GM21526 (cell line): ENCODE data around the gene FAM124B.

Source experiments
- ATAC-seq: cut with Tn5 transposase; IDR thresholded peaks from one replicate; pipeline ENCODE4 v1.9.1; 2021; ENCODE audit warnings: moderate library complexity; ENCODE audit not compliant: unreplicated experiment, low FRiP score

The FAM124B gene

DNA sequence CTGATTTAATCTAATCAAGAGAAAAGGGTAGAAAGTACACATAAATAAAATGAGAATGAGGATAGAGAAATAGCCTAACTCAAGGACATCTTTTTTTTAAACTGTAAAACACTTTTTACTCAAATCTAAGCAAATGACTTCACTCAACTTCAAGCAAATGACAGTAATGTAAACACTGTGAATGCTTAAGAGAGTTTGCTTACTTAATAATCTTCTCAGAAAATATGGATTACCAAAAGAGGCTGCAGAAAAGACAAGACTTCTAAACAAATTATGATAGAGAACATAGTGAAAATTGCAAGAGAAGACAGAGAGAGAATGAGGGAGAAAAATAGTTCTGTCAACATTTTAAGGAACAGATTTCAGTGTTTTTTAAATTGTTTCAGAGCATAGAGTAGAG lies 52.5 kb downstream of the FAM124B start:
- ATAC-seq = no peak

DNA sequence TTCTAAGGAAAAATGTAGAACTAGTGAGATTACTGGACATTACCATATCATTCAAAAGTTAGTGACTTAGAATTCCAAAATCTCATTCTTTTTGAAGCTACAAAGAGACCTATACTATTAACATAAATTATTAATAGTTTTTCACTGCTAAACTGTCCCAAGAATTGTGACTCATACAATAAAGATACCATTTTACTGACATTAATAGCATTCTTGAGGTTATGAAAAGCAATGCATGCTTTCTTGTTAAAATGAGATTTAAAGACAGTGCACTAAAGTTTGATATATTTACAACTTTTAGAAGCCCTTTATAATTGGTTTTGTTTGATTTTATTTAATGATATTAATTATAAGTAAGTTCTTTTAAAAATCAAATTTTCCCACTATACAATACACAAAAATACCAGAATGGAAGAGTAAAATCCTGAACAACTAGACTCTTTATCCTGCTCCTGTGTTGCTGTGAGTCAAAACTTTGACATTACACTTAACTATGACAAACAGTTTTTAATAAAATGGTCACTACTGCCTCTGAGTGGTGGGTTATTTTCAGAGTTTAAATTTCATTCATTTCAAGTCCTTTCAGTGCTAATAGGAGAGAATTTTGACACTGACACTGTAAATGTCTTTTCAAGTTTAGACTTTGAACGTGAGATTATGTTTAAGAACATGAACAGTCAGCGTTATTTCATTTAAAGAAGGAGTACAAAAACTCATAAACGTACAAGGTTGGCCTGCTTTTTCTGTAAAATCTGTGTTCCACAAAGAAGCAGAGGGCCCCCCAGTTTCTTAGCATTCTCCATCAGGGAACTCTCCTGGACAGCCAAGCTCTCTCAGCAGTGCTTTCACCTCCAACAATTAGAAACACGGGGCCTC lies 54.5 kb downstream of the FAM124B start:
- no peak for ATAC-seq

DNA sequence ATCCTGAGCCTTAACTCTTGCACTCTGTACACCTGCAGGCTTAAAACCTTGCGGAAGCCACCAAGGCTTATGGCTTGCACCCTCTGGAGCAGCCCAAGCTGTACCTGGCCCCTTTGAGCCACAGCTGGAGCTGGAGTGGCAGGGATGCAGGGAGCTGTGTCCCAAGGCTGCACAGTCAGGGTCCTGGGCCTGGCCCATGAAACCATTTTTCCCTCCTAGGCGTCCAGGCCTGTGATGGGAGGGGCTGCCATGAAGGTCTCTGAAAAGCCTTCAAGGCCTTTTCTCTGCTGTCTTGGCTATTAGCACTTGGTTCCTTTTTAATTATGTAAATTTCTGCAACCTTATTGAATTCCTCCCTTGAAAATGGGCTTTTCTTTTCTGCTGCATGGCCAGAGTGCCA lies 56.4 kb downstream of the FAM124B start:
- ATAC-seq = no peak

DNA sequence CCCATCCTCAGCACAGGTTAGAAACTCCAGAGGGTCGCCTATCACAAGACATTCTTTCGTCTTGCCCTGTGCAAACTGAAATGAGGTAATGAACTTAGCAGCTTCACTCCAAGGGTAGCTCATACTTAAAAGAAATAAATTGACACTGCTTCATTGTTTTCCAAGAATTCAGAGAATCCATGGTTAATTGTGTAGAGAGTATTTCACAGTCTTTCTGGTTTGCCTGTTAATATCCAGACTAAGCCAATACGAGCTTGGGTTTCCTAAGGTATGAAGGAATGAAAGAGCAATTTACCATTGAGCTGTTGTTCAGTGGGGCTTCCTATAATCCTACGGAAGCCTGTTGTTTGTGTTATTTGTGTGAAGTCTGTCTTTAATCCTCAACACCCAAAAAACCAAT lies 58.7 kb downstream of the FAM124B start:
- no peak for ATAC-seq

DNA sequence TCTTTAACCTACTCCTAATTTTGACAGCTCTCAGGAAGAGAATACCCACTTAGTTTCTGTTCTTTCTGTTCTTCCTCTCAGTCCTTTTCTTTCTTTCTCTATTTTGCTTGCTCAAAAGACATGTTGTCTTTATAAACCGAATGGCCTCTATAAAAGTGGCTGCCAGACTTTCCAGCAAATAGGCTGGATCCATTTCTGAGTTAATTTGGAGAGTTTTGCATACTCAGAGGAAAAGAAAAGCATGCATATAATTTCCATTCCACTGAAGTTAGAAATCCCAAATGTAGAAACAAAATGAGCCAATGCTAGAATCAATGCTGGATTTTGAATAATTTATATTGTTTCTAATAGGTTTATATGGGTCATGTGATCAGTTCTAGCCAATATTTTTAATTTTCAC lies 65.9 kb downstream of the FAM124B start:
- no peak for ATAC-seq

DNA sequence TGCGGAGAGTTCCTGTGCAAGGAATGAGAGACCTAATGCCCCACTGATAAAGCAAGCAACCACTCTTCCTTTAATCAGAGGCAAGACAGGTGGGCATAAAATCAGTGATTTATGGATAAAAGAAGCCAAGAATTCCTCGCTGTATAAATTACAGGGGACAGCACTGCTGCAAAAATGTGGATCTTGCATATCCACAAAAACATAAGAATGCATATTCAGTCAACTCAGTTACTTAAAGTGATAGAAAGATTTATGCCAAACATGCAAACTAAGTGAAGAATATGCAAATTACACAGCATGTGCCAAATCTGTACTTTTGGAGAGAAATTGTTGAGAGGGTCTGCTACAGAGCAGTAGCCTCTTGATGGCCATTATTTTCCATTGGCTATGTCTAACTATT lies 67.2 kb downstream of the FAM124B start:
- no peak for ATAC-seq

DNA sequence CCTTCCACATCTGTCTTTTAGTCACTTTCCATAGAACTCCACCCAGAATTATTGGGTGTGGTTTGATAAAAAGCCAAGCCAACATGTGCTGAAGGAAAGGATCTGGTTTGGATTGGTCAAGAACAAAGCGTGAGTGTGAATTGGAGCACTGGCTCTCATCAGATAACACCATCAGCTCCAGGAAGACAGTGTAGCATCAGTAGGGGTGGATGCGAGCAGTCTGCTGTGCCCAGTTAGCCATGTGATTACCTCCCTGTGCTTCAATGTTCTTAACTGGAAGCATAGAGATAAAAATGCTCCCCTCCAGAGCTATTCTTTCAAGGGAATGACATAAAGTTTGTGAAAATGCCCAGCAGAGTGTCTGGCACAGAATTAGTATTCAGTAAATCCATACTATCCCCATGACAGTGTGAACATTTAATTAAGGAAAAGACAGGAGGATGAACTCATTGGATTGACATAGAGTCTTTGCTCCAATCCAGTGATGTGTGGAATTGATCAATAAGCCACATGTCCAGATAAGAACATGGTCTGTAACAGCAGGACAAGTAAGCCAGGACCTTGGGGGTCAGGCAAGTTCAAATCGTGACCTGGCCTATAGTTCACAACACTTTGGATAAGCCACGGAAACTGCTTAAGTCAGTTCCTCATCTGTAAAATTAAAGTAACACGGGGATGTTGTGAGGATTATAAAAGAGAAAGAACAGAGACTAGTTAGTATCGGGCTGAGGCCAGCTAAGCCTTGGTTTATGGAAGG lies 68.0 kb downstream of the FAM124B start:
- no peak for ATAC-seq

DNA sequence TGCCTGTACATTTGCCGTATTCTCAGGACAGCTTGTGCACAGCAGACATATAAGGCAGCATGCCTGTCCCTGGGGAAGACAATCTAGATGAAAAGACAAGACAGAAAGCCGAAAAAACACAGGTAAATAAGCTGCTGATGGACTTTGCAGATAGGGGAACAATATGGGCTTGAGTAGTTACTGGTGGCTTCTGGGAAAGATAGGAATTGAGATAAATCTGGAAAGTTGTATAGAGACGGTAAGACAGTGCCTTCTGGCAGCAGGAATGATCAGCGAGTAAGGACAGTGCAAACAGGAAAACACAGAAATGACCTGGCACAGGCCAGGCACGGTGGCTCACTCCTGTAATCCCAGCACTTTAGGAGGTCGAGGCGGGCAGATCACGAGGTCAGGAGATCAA lies 70.2 kb downstream of the FAM124B start:
- no peak for ATAC-seq

DNA sequence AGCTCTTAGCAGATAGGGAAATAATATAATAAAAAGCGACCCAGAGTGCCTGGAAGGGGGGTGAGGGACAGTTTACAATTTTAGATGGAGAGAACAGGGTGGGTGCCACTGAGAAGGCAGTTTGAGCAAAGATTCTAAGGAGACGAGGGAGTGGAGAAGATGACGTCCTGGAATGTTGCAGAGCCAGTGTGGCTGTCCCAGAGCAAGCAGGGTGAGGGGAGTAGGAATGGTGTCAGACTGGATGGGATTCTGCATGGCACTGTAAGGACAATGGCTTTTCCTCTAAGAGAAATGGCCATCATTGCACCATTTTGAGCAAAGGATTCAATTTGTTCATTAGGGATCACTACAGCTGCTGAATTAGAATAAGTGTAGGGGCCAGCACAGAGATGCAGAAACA lies 73.1 kb downstream of the FAM124B start:
- no peak for ATAC-seq
